ENCODE measurements around the gene SEC14L5.

DNA sequence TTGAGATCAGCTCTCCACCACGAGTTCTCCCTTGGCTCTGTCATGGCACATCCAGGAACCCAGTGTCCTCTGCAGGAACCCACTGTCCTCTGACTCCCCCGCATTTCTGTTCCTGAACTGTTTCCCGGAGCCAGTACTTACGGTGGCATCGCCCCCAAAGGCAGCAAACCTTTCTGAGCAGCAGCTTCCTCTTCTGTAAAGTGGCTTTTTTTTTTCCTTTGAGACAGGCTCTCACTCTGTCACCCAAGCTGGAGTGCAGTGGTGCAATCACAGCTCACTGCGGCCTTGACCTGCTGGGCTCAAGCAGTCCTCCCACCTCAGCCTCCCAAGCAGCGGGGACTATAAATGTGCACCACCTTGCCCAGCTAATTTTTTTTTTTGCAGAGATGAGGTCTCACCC lies 43.4 kb downstream of the SEC14L5 start:
- TF ChIP-seq CTCF (IDR thresholded peaks at IDR 0.05; ENCODE audit: low read length) (no peak), EZH2phosphoT487 (IDR thresholded peaks at IDR 0.05; ENCODE audit: low read length) (no peak)

Measured in MM.1S (cell line).